B cell (primary cell): ENCODE data around the gene PARN. TPM values are rescaled to one million over a fixed set of nuclear protein-coding genes. Genes with fewer than 3 reads are reported as not detected.
A peak's percentile ranks its signal among the peaks of the same experiment; 100 is the strongest.

ENCODE experiments used
- ATAC-seq: fragments of 200-7000 bp; cut with Tn5 transposase; one replicate; pipeline ENCODE4 v1.10.0; 2021; ENCODE audit warnings: low read depth, mild to moderate bottlenecking, moderate number of reproducible peaks, moderate library complexity
- CTCF ChIA-PET: fragments of 350-600 bp; sonication (Branson Sonifier 250); formaldehyde crosslinking; loops from one replicate; lab custom pipeline; 2021; ENCODE audit warnings: antibody characterized with exemption, inconsistent platforms; lab: Charles Lee
- POLR2A ChIA-PET: fragments of 350-600 bp; sonication (Branson Sonifier 250); formaldehyde crosslinking; loops from one replicate; lab custom pipeline; 2021; ENCODE audit warnings: antibody characterized with exemption; lab: Charles Lee
- DNase-seq: peaks from one replicate; pipeline ENCODE4 v3.0.0; 2013
- H2AFZ ChIP-seq: 2 replicates; pipeline ENCODE4 v1.6.1; 2012; ENCODE audit warnings: mild to moderate bottlenecking, low read depth, low read length; ENCODE audit not compliant: insufficient read depth, poor library complexity, severe bottlenecking
- H3K27ac ChIP-seq, 2 donors: 1 replicate in 1 of 2; 2 replicates in 1 of 2; pipeline ENCODE4 v1.5.1; 2012 to 2013; ENCODE audit warnings: low read length in 2 of 2, mild to moderate bottlenecking in 2 of 2, moderate library complexity in 1 of 2
- H3K27me3 ChIP-seq, 4 experiments: fragments of 200-600 bp in 1 of 4; sonication (generic) in 1 of 4; replicated peaks in 1 of 4; 1 replicate in 2 of 4; 2 replicates in 2 of 4; pipeline versions ENCODE4 v1.6.1 to v1.7.0; 2013 to 2016; ENCODE audit warnings: low read length in 3 of 4, mild to moderate bottlenecking in 2 of 4, mixed read lengths in 1 of 4, moderate library complexity in 1 of 4; ENCODE audit not compliant: insufficient read depth in 4 of 4, control insufficient read depth in 3 of 4; ENCODE audit errors: control extremely low read depth in 1 of 4
- H3K36me3 ChIP-seq, 2 experiments: replicated peaks in 1 of 2; 1 replicate in 1 of 2; 2 replicates in 1 of 2; pipeline versions ENCODE4 v1.6.1 to v1.7.1; 2013; ENCODE audit warnings: low read length in 1 of 2; ENCODE audit not compliant: insufficient read depth in 2 of 2, control insufficient read depth in 1 of 2; ENCODE audit errors: control extremely low read depth in 1 of 2, extremely low read depth in 1 of 2
- H3K4me1 ChIP-seq, 2 donors: fragments of 200-600 bp in 1 of 2; sonication (generic) in 1 of 2; 1 replicate in 1 of 2; 2 replicates in 1 of 2; pipeline versions ENCODE4 v1.5.1 to v1.6.1; 2013 to 2017; ENCODE audit warnings: low read length in 2 of 2; ENCODE audit not compliant: control insufficient read depth in 2 of 2, insufficient read depth in 2 of 2
- H3K4me2 ChIP-seq: replicated peaks from 2 replicates; pipeline ENCODE3; 2012; ENCODE audit warnings: mild to moderate bottlenecking, low read depth, low read length; ENCODE audit not compliant: poor library complexity, severe bottlenecking
- H3K4me3 ChIP-seq, 5 experiments: fragments of 200-600 bp in 1 of 5; sonication (generic) in 1 of 5; 1 replicate in 3 of 5; 2 replicates in 2 of 5; pipeline versions ENCODE4 v1.5.1 to v1.7.0; 2011 to 2016; ENCODE audit warnings: low read length in 4 of 5, mild to moderate bottlenecking in 4 of 5, low read depth in 2 of 5, control low read depth in 1 of 5, moderate library complexity in 1 of 5; ENCODE audit not compliant: insufficient read depth in 1 of 5; ENCODE audit errors: control extremely low read depth in 1 of 5, extremely low read depth in 1 of 5
- H3K79me2 ChIP-seq: fragments of 200-600 bp; sonication (generic); one replicate; pipeline ENCODE4 v1.6.0; 2016; ENCODE audit warnings: low read length; ENCODE audit not compliant: control insufficient read depth, insufficient read depth
- H3K9ac ChIP-seq: fragments of 200-600 bp; sonication (generic); 2 replicates; pipeline ENCODE4 v1.6.1; 2017; ENCODE audit warnings: mild to moderate bottlenecking, low read length, moderate library complexity
- H3K9me3 ChIP-seq, 3 donors: one replicate each; pipeline versions ENCODE4 v1.6.1 to v1.7.1; 2013; ENCODE audit warnings: low read length in 2 of 3; ENCODE audit not compliant: control insufficient read depth in 2 of 3, insufficient read depth in 1 of 3; ENCODE audit errors: control extremely low read depth in 1 of 3
- H4K20me1 ChIP-seq: 2 replicates; pipeline ENCODE4 v1.6.0; 2012; ENCODE audit warnings: mild to moderate bottlenecking, low read length; ENCODE audit not compliant: insufficient read depth, control insufficient read depth, poor library complexity, severe bottlenecking
- H3K27ac Mint-ChIP-seq: one replicate; pipeline ENCODE4 v1.8.0; 2021; ENCODE audit warnings: mixed read lengths
- H3K27me3 Mint-ChIP-seq: one replicate; pipeline ENCODE4 v1.8.0; 2021; ENCODE audit warnings: mixed read lengths
- H3K4me1 Mint-ChIP-seq: one replicate; pipeline ENCODE4 v1.8.0; 2021; ENCODE audit warnings: mixed read lengths
- H3K4me3 Mint-ChIP-seq: one replicate; pipeline ENCODE4 v1.8.0; 2021; ENCODE audit warnings: mixed read lengths
- H3K9me3 Mint-ChIP-seq: one replicate; pipeline ENCODE4 v1.8.0; 2022; ENCODE audit warnings: mixed read lengths; ENCODE audit not compliant: insufficient read depth
- CTCF ChIP-seq: fragments of 200-600 bp; IDR thresholded peaks from one replicate; pipeline ENCODE4 v1.8.0; 2022; ENCODE audit warnings: antibody characterized with exemption, mild to moderate bottlenecking
- EZH2 ChIP-seq: IDR thresholded peaks from 2 replicates; pipeline ENCODE4 v1.6.1; 2012; ENCODE audit warnings: borderline replicate concordance, low read depth, mild to moderate bottlenecking, moderate library complexity, low read length; ENCODE audit not compliant: insufficient read depth, poor library complexity, severe bottlenecking
- WGBS: methylation state at CpG from one replicate; pipeline ENCODE4 v1.1.5; 2013; ENCODE audit warnings: missing lambda C conversion rate; ENCODE audit not compliant: insufficient coverage; 5-methylcytosine and 5-hydroxymethylcytosine counted together
- intact Hi-C: fragments of 100-400 bp; cut with micrococcal nuclease; formaldehyde crosslinking; loops from one replicate; pipeline ENCODE4 v1.10.0; 2022
- polyA minus RNA-seq: library from RNA; depleted of rRNA, polyadenylated mRNA; stranded (reverse); fragments of >200 nt; gene quantifications from 2 replicates; pipeline ENCODE4 v1.2.3, GENCODE V29; 2012
- polyA plus RNA-seq: library from polyadenylated mRNA; depleted of rRNA; stranded (reverse); fragments of >200 nt; gene quantifications from 2 replicates; pipeline ENCODE4 v1.2.3, GENCODE V29; 2012
- total RNA-seq, 2 donors: library from RNA; stranded (reverse); fragments of 120-200 nt in 1 of 2; gene quantifications; 1 replicate in 1 of 2; 2 replicates in 1 of 2; pipeline versions ENCODE4 v1.2.3 to v1.2.4, GENCODE V29; 2013 to 2022

PARN gene
- 61.5 and 62.2 TPM in 2 replicates for total RNA-seq
- total RNA-seq (2013): 44.0 TPM
- polyA plus RNA-seq: 25.3 and 29.8 TPM in 2 replicates
- polyA minus RNA-seq: 19.6 and 24.4 TPM in 2 replicates

GRCh38 chr16:14629919-14630619, at the start of gene PARN:
Gene PARN, minus strand, starts transcription at chr16:14630260. Its CDS starts 135 bp downstream, at chr16:14630125.
- POLR2A ChIA-PET: no interaction called here
- peaks cover 65% of the 10 kb centered on the region for H3K79me2 ChIP-seq
- WGBS: 2% methylated on average over 48 of the region's 51 CpGs

More at GRCh38 chr16:14629919-14630619, at the start of gene PARN:
- no peaks in the 10 kb centered on the region for H3K27me3 ChIP-seq
- CTCF ChIA-PET: no interaction called here
- H3K4me2 ChIP-seq: peak within 1 kb of the TSS; percentile 78
- H3K4me1 Mint-ChIP-seq: peaks cover 46% of the 10 kb centered on the region
- peak within 1 kb of the TSS; percentile 73 to 94 (median 86) for H3K4me3 ChIP-seq
- peak within 1 kb of the TSS; percentile 82 for H3K9ac ChIP-seq
- H3K4me1 ChIP-seq: peaks cover 38 to 42% of the 10 kb centered on the region in 2 donors
- H3K27ac Mint-ChIP-seq: peak within 1 kb of the TSS; percentile 89
- H3K27me3 Mint-ChIP-seq: no peaks in the 10 kb centered on the region
- peak within 1 kb of the TSS; percentile 64 for H2AFZ ChIP-seq
- intact Hi-C loops: loop anchor here (1.0 to 10.0 kb wide), 3 partner anchors 345 to 1257 kb away; partner anchors contain the start of genes CEP20 and RRN3
- ATAC-seq: peak; percentile 71
- peaks cover 9 to 32% of the 10 kb centered on the region in 2 experiments for H3K36me3 ChIP-seq
- H4K20me1 ChIP-seq: peaks cover 17% of the 10 kb centered on the region
- peaks cover 0 to 9% (median 0%) of the 10 kb centered on the region in 3 donors for H3K9me3 ChIP-seq
- peak within 1 kb of the TSS; percentile 81 for H3K4me3 Mint-ChIP-seq
- peaks cover 3% of the 10 kb centered on the region for H3K9me3 Mint-ChIP-seq
- peak within 1 kb of the TSS; percentile 89 to 93 for H3K27ac ChIP-seq
- DNase-seq: peak; percentile 99
- TF ChIP-seq CTCF (no peak), EZH2 (no peak)
